HepG2 (cell line): ENCODE results near the gene ACBD7. TPM values are rescaled to one million over a fixed set of nuclear protein-coding genes. Genes with fewer than 3 reads are reported as not detected.

Experiments used
- ATAC-seq: fragments of 200-7000 bp; cut with Tn5 transposase; 3 replicates; pipeline ENCODE4 v1.9.1; 2020; ENCODE audit warnings: mild to moderate bottlenecking, moderate library complexity
- BruUV-seq: library from RNA; stranded (reverse); fragments of 400-500 nt; replicated peaks from 2 replicates; lab custom pipeline; 2021; lab: Mats Ljungman, UMichigan
- CTCF ChIA-PET: fragments of 300-600 bp; formaldehyde crosslinking; extraction: SDS; loops from one replicate; lab custom pipeline; 2021; ENCODE audit warnings: low total read pairs, inconsistent platforms, low intra/inter-chr PET ratio; lab: Yijun Ruan, JAX
- POLR2A ChIA-PET: fragments of 350-600 bp; sonication (Branson Sonifier 250); formaldehyde crosslinking; loops from one replicate; lab custom pipeline; 2020; ENCODE audit warnings: antibody characterized with exemption, inconsistent platforms; lab: Yijun Ruan, JAX
- DNase-seq: peaks from one replicate; pipeline ENCODE4 v3.0.0-alpha.2; 2015; ENCODE audit warnings: low spot score
- FAIRE-seq: peaks from 3 replicates; lab custom pipeline; 2011; peaks lifted over from hg19 to GRCh38; lab: Jason Lieb, UNC
- H2AFZ ChIP-seq: one replicate; pipeline ENCODE4 v1.6.1; 2011; ENCODE audit warnings: low read length, inconsistent platforms
- H3K27ac ChIP-seq: fragments of 300-600 bp; 3 replicates; pipeline ENCODE4 v1.8.0; 2011; ENCODE audit warnings: mixed run types, mild to moderate bottlenecking, mixed read lengths, low read length, inconsistent platforms; ENCODE audit not compliant: insufficient read depth; ENCODE audit errors: extremely low read length
- H3K27me3 ChIP-seq, 2 experiments: fragments of 200-600 bp in 1 of 2; 2 replicates in 1 of 2; 3 replicates in 1 of 2; pipeline versions ENCODE4 v1.6.0 to v1.8.0; 2011; ENCODE audit warnings: low read length in 2 of 2, mild to moderate bottlenecking in 2 of 2, moderate library complexity in 2 of 2, inconsistent platforms in 1 of 2; ENCODE audit not compliant: insufficient read depth in 2 of 2, control insufficient read depth in 1 of 2
- H3K36me3 ChIP-seq, 2 experiments: fragments of 200-600 bp in 1 of 2; replicated peaks in 1 of 2; 2 replicates in 1 of 2; 3 replicates in 1 of 2; pipeline versions ENCODE4 v1.5.1 to v1.8.0; 2011; ENCODE audit warnings: low read length in 2 of 2, inconsistent platforms in 1 of 2; ENCODE audit not compliant: insufficient read depth in 2 of 2, control insufficient read depth in 1 of 2
- H3K4me1 ChIP-seq: 2 replicates; pipeline ENCODE4 v1.5.1; 2012; ENCODE audit warnings: low read length, inconsistent platforms; ENCODE audit not compliant: insufficient read depth
- H3K4me2 ChIP-seq: 2 replicates; pipeline ENCODE4 v1.6.0; 2011; ENCODE audit warnings: low read depth, low read length, inconsistent platforms
- H3K4me3 ChIP-seq, 3 experiments: fragments of 200-600 bp in 1 of 3; sonication (generic), shearing (Covaris generic) in 1 of 3; replicated peaks in 1 of 3; 2 replicates each; pipeline ENCODE4 v1.5.1; 2011 to 2016; ENCODE audit warnings: low read length in 3 of 3, inconsistent platforms in 2 of 3, low read depth in 2 of 3, mild to moderate bottlenecking in 2 of 3, control low read depth in 1 of 3, mixed read lengths in 1 of 3; ENCODE audit not compliant: insufficient read depth in 1 of 3
- H3K79me2 ChIP-seq: one replicate; pipeline ENCODE4 v1.6.1; 2011; ENCODE audit warnings: low read length, inconsistent platforms; ENCODE audit not compliant: insufficient read depth
- H3K9ac ChIP-seq: 2 replicates; pipeline ENCODE4 v1.6.0; 2011; ENCODE audit warnings: mild to moderate bottlenecking, low read depth, low read length, inconsistent platforms; ENCODE audit not compliant: insufficient read depth
- H3K9me3 ChIP-seq: 2 replicates; pipeline ENCODE4 v1.5.1; 2012; ENCODE audit warnings: mild to moderate bottlenecking, low read length
- H4K20me1 ChIP-seq: 2 replicates; pipeline ENCODE4 v1.6.0; 2011; ENCODE audit warnings: inconsistent platforms, mild to moderate bottlenecking, low read length, moderate library complexity; ENCODE audit not compliant: insufficient read depth
- ARID2 ChIP-seq: sonication (generic); formaldehyde crosslinking; IDR thresholded peaks from 2 replicates; pipeline ENCODE4 v1.8.1; 2022; ENCODE audit warnings: mild to moderate bottlenecking, missing genetic modification reagents, borderline replicate concordance
- ARNT ChIP-seq: fragments of 450-650 bp; IDR thresholded peaks from 2 replicates; pipeline ENCODE4 v1.6.1; 2017
- JUND ChIP-seq: sonication (generic); formaldehyde crosslinking; IDR thresholded peaks from 2 replicates; pipeline ENCODE4 v1.8.0; 2022; ENCODE audit warnings: mild to moderate bottlenecking, missing genetic modification reagents
- KDM2A ChIP-seq: sonication (generic); formaldehyde crosslinking; IDR thresholded peaks from 2 replicates; pipeline ENCODE4 v1.4.0; 2020; ENCODE audit warnings: low read depth, missing genetic modification reagents, borderline replicate concordance
- MYNN ChIP-seq: sonication (generic); formaldehyde crosslinking; IDR thresholded peaks from 2 replicates; pipeline ENCODE4 v1.4.0; 2020; ENCODE audit warnings: mild to moderate bottlenecking, low read depth, missing genetic modification reagents
- NPAS2 ChIP-seq: sonication (generic); formaldehyde crosslinking; IDR thresholded peaks from 2 replicates; pipeline ENCODE4 v1.8.0; 2022; ENCODE audit warnings: mild to moderate bottlenecking, missing genetic modification reagents, borderline replicate concordance
- PAF1 ChIP-seq: IDR thresholded peaks from 2 replicates; pipeline ENCODE4 v1.6.1; 2016; ENCODE audit warnings: missing genetic modification reagents, missing compliant biosample characterization
- RFX5 ChIP-seq: IDR thresholded peaks from 2 replicates; pipeline ENCODE4 v1.6.1; 2011; ENCODE audit warnings: low read depth, low read length, improper control_type of control experiment
- SIN3A ChIP-seq: IDR thresholded peaks from 2 replicates; pipeline ENCODE4 v1.6.1; 2011; ENCODE audit warnings: low read depth, mild to moderate bottlenecking, control low read depth, low read length, borderline replicate concordance
- YEATS4 ChIP-seq: sonication (generic); formaldehyde crosslinking; IDR thresholded peaks from 2 replicates; pipeline ENCODE4 v1.4.0; 2020; ENCODE audit warnings: missing genetic modification reagents, borderline replicate concordance
- ZNF34 ChIP-seq: sonication (generic); formaldehyde crosslinking; IDR thresholded peaks from 2 replicates; pipeline ENCODE4 v1.4.0; 2020; ENCODE audit warnings: mild to moderate bottlenecking, missing genetic modification reagents, borderline replicate concordance
- ZNF484 ChIP-seq: sonication (generic); formaldehyde crosslinking; IDR thresholded peaks from 2 replicates; pipeline ENCODE4 v1.5.1; 2020; ENCODE audit warnings: mild to moderate bottlenecking, low read depth, missing genetic modification reagents, borderline replicate concordance
- ZSCAN21 ChIP-seq: sonication (generic); formaldehyde crosslinking; IDR thresholded peaks from 2 replicates; pipeline ENCODE4 v1.8.0; 2022; ENCODE audit warnings: mild to moderate bottlenecking, missing genetic modification reagents, moderate library complexity, borderline replicate concordance
- WGBS: methylation state at CpG from one replicate; pipeline ENCODE4 v1.1.6; 2017; ENCODE audit warnings: low lambda C conversion rate; 5-methylcytosine and 5-hydroxymethylcytosine counted together
- in situ Hi-C: cut with HindIII; loops from 2 replicates; pipeline ENCODE4 v1.10.0; 2017; ENCODE audit warnings: low pct_unique_long_range_greater_than_20kb; ENCODE audit not compliant: extremely low pct_ligation_motif_present
- intact Hi-C: fragments of 100-400 bp; cut with micrococcal nuclease; formaldehyde crosslinking; loops from one replicate; pipeline ENCODE4 v1.10.0; 2022; ENCODE audit not compliant: unreplicated experiment
- polyA plus RNA-seq, 8 experiments: library from polyadenylated mRNA; depleted of rRNA in 3 of 8; stranded (reverse) in 7 of 8; unstranded in 1 of 8; fragments of >200 nt; fragmentation: Illumina TruSeq in 4 of 8; extraction: Trizol in 4 of 8; gene quantifications; 2 replicates each; pipeline versions ENCODE4 v1.2.1 to v1.2.3, GENCODE V29; 2011 to 2016; ENCODE audit warnings: low read depth in 4 of 8, missing spikeins in 1 of 8, mixed read lengths in 1 of 8; ENCODE audit not compliant: insufficient read depth in 1 of 8
- total RNA-seq, 5 experiments: library from RNA; depleted of rRNA; stranded (reverse); fragments of >200 nt; fragmentation: Illumina TruSeq; extraction: Trizol; gene quantifications; 2 replicates each; pipeline ENCODE4 v1.2.3, GENCODE V29; 2016; ENCODE audit warnings: low read depth in 1 of 5

Gene ACBD7
- total and polyA plus RNA-seq, 2 of the 13 experiments (the other 11 are each of a cell fraction or from before 2014, with no cell fraction given) = 1.4 to 2.6 TPM

- no peak overlapping the region for H3K9ac ChIP-seq
- ChIA-PET CTCF (no interaction called here), POLR2A (no interaction called here)
- no peak for TF ChIP-seq ARID2 (CRISPR knock-in tag)
- no peak for TF ChIP-seq SIN3A
- TF ChIP-seq MYNN (CRISPR knock-in tag) = no peak
- no peak for TF ChIP-seq YEATS4 (CRISPR knock-in tag)
- no peak for TF ChIP-seq ZNF34 (CRISPR knock-in tag)
- TF ChIP-seq KDM2A = no peak
- no peak for TF ChIP-seq ARNT
- TF ChIP-seq PAF1 = no peak
- no peak for TF ChIP-seq NPAS2 (CRISPR knock-in tag)
- no peak for TF ChIP-seq RFX5
- no peak for TF ChIP-seq ZSCAN21 (CRISPR knock-in tag)
- TF ChIP-seq ZNF484 (CRISPR knock-in tag) = no peak
- no peak for TF ChIP-seq JUND (CRISPR knock-in tag)
- intact Hi-C loops = no loop called here
- in situ Hi-C loops = no loop called here
- H3K9me3 ChIP-seq = no peaks in the 10 kb centered on the region
- FAIRE-seq (no peak), ATAC-seq (no peak), DNase-seq (no peak)
- H3K4me1 ChIP-seq = no peaks in the 10 kb centered on the region
- H3K79me2 ChIP-seq = no peaks in the 10 kb centered on the region
- peaks cover 12 to 47% of the 10 kb centered on the region in 2 experiments; a peak in 4 of 5 replicates for H3K36me3 ChIP-seq
- no peak overlapping the region for H3K4me3 ChIP-seq
- H3K4me2 ChIP-seq = no peak overlapping the region
- no peaks in the 10 kb centered on the region for H3K27me3 ChIP-seq
- H2AFZ ChIP-seq = no peak overlapping the region
- no peaks in the 10 kb centered on the region for H4K20me1 ChIP-seq
- H3K27ac ChIP-seq = no peak overlapping the region
- BruUV-seq = no TSS peak
- 93% methylated on average over 5 of the region's 5 CpGs for WGBS
Observed at GRCh38 chr10:15120523-15120922, 31.9 kb upstream of the ACBD7 start.
